H9 (cell line): ENCODE measurements around the gene KRT35. TPM values are rescaled to one million over a fixed set of nuclear protein-coding genes. Genes with fewer than 3 reads are reported as not detected.

ENCODE experiments used
- DNase-seq: peaks from one replicate; pipeline ENCODE4 v3.0.0-alpha.2; 2017
- H2AFZ ChIP-seq: one replicate; pipeline ENCODE4 v1.6.1; 2013; ENCODE audit warnings: mild to moderate bottlenecking, low read length, control low read depth, moderate library complexity
- H2AK5ac ChIP-seq: 2 replicates; pipeline ENCODE4 v1.6.1; 2013; ENCODE audit warnings: low read length, control low read depth, mixed read lengths; ENCODE audit not compliant: insufficient read length
- H2BK120ac ChIP-seq: one replicate; pipeline ENCODE4 v1.6.1; 2013; ENCODE audit warnings: low read depth, mild to moderate bottlenecking, low read length, control low read depth, inconsistent platforms; ENCODE audit not compliant: poor library complexity, severe bottlenecking
- H2BK12ac ChIP-seq: 2 replicates; pipeline ENCODE4 v1.6.1; 2013; ENCODE audit warnings: low read length, control low read depth, mixed read lengths, low read depth; ENCODE audit not compliant: insufficient read length
- H2BK15ac ChIP-seq: 2 replicates; pipeline ENCODE4 v1.6.1; 2013; ENCODE audit warnings: low read depth, low read length, control low read depth
- H2BK20ac ChIP-seq: one replicate; pipeline ENCODE4 v1.6.1; 2013; ENCODE audit warnings: low read depth, mild to moderate bottlenecking, low read length, control low read depth, inconsistent platforms; ENCODE audit not compliant: poor library complexity, severe bottlenecking
- H2BK5ac ChIP-seq: 2 replicates; pipeline ENCODE4 v1.6.1; 2013; ENCODE audit warnings: low read length, control low read depth, mixed read lengths; ENCODE audit not compliant: insufficient read length
- H3K14ac ChIP-seq: 2 replicates; pipeline ENCODE4 v1.6.1; 2013; ENCODE audit warnings: low read length, control low read depth; ENCODE audit not compliant: insufficient read depth
- H3K18ac ChIP-seq: 2 replicates; pipeline ENCODE4 v1.6.1; 2013; ENCODE audit warnings: low read depth, mild to moderate bottlenecking, mixed read lengths, low read length, control low read depth; ENCODE audit not compliant: insufficient read length
- H3K23ac ChIP-seq: 2 replicates; pipeline ENCODE4 v1.6.1; 2013; ENCODE audit warnings: low read length, control low read depth, mixed read lengths, low read depth; ENCODE audit not compliant: insufficient read length
- H3K23me2 ChIP-seq: 2 replicates; pipeline ENCODE4 v1.6.1; 2013; ENCODE audit warnings: low read depth, mild to moderate bottlenecking, mixed read lengths, low read length, control low read depth; ENCODE audit not compliant: insufficient read length, poor library complexity, severe bottlenecking
- H3K27ac ChIP-seq: 2 replicates; pipeline ENCODE4 v1.5.1; 2013; ENCODE audit warnings: low read length, control low read depth, mixed read lengths, low read depth; ENCODE audit not compliant: insufficient read length
- H3K27me3 ChIP-seq: 2 replicates; pipeline ENCODE4 v1.6.1; 2013; ENCODE audit warnings: low read length, control low read depth, inconsistent platforms; ENCODE audit not compliant: insufficient read depth
- H3K4ac ChIP-seq: 2 replicates; pipeline ENCODE4 v1.6.1; 2013; ENCODE audit warnings: low read depth, mild to moderate bottlenecking, control low read depth, inconsistent platforms, low read length, moderate library complexity
- H3K4me1 ChIP-seq: 2 replicates; pipeline ENCODE4 v1.6.1; 2013; ENCODE audit warnings: low read length, control low read depth, inconsistent platforms; ENCODE audit not compliant: insufficient read depth
- H3K4me2 ChIP-seq: 2 replicates; pipeline ENCODE4 v1.6.1; 2013; ENCODE audit warnings: low read length, control low read depth, mixed read lengths; ENCODE audit not compliant: insufficient read length, insufficient read depth
- H3K56ac ChIP-seq: 2 replicates; pipeline ENCODE4 v1.6.1; 2013; ENCODE audit warnings: low read depth, mild to moderate bottlenecking, mixed read lengths, low read length, control low read depth; ENCODE audit not compliant: insufficient read length
- H3K79me1 ChIP-seq: 2 replicates; pipeline ENCODE4 v1.6.1; 2013; ENCODE audit warnings: low read depth, mild to moderate bottlenecking, moderate library complexity, low read length, control low read depth, inconsistent platforms; ENCODE audit not compliant: insufficient read depth, poor library complexity, severe bottlenecking
- H3K79me2 ChIP-seq: 2 replicates; pipeline ENCODE4 v1.6.1; 2013; ENCODE audit warnings: low read length, control low read depth, inconsistent platforms; ENCODE audit not compliant: insufficient read depth
- H3K9ac ChIP-seq: 2 replicates; pipeline ENCODE4 v1.6.1; 2013; ENCODE audit warnings: low read length, control low read depth, mixed read lengths; ENCODE audit not compliant: insufficient read length; ENCODE audit errors: extremely low read depth
- H3K9me3 ChIP-seq: one replicate; pipeline ENCODE4 v1.6.1; 2013; ENCODE audit warnings: low read depth, low read length, inconsistent platforms; ENCODE audit not compliant: control insufficient read depth
- H3T11ph ChIP-seq: one replicate; pipeline ENCODE4 v1.6.1; 2013; ENCODE audit warnings: mild to moderate bottlenecking, low read length, control low read depth, inconsistent platforms
- H4K20me1 ChIP-seq: one replicate; pipeline ENCODE4 v1.6.1; 2013; ENCODE audit not compliant: control insufficient read depth, insufficient read length, insufficient read depth
- H4K5ac ChIP-seq: 2 replicates; pipeline ENCODE4 v1.6.1; 2013; ENCODE audit warnings: low read depth, mild to moderate bottlenecking, mixed read lengths, low read length, control low read depth; ENCODE audit not compliant: insufficient read length
- H4K8ac ChIP-seq: replicated peaks from 2 replicates; pipeline ENCODE4 v1.6.1; 2013; ENCODE audit warnings: low read length, control low read depth, mixed read lengths, low read depth; ENCODE audit not compliant: insufficient read length
- H4K91ac ChIP-seq: 2 replicates; pipeline ENCODE4 v1.6.1; 2013; ENCODE audit warnings: low read depth, mild to moderate bottlenecking, moderate library complexity, mixed read lengths, low read length, control low read depth; ENCODE audit not compliant: insufficient read length
- H3K27ac Mint-ChIP-seq, 3 experiments: 2 replicates in 2 of 3; 3 replicates in 1 of 3; pipeline ENCODE4 v1.8.0; 2020 to 2021; ENCODE audit warnings: mixed read lengths in 3 of 3, mild to moderate bottlenecking in 1 of 3, moderate library complexity in 1 of 3
- H3K27me3 Mint-ChIP-seq: 2 replicates; pipeline ENCODE4 v1.8.0; 2021; ENCODE audit warnings: low read depth, mild to moderate bottlenecking, moderate library complexity, mixed read lengths
- H3K36me3 Mint-ChIP-seq, 3 experiments: 2 replicates in 2 of 3; 3 replicates in 1 of 3; pipeline ENCODE4 v1.8.0; 2020 to 2021; ENCODE audit warnings: low read depth in 3 of 3, mixed read lengths in 3 of 3; ENCODE audit not compliant: insufficient read depth in 1 of 3
- H3K4me1 Mint-ChIP-seq, 2 experiments: 2 replicates each; pipeline ENCODE4 v1.8.0; 2020; ENCODE audit warnings: mixed read lengths in 2 of 2
- H3K4me3 Mint-ChIP-seq, 2 experiments: 2 replicates in 1 of 2; 3 replicates in 1 of 2; pipeline ENCODE4 v1.8.0; 2020 to 2021; ENCODE audit warnings: mild to moderate bottlenecking in 2 of 2, mixed read lengths in 2 of 2, moderate library complexity in 1 of 2
- H3K9me3 Mint-ChIP-seq, 2 experiments: 2 replicates in 1 of 2; 3 replicates in 1 of 2; pipeline ENCODE4 v1.8.0; 2020; ENCODE audit warnings: mild to moderate bottlenecking in 2 of 2, mixed read lengths in 2 of 2, moderate library complexity in 1 of 2
- CTCF ChIP-seq: fragments of 200-600 bp; sonication (generic); conservative IDR thresholded peaks from 3 replicates; pipeline ENCODE4 v1.8.0; 2021; ENCODE audit warnings: antibody characterized with exemption, mild to moderate bottlenecking
- WGBS: extraction: QIAGEN DNeasy Blood & Tissue Kit; methylation state at CpG from one replicate; pipeline ENCODE4 v1.1.7; 2013; ENCODE audit warnings: missing lambda C conversion rate, low lambda C conversion rate, mixed read lengths; ENCODE audit not compliant: insufficient read length; ENCODE audit errors: extremely low coverage; 5-methylcytosine and 5-hydroxymethylcytosine counted together
- total RNA-seq: library from RNA; stranded (reverse); gene quantifications from 2 replicates; pipeline ENCODE4 v1.2.1, GENCODE V29; 2021

KRT35 gene
- total RNA-seq, 1 experiment from 2014 or later, result not detected

GRCh38 chr17:41462705-41463104 lies 18.2 kb downstream of the KRT35 start:
- no peaks in the 10 kb centered on the region for H3K9me3 ChIP-seq
- no peaks in the 10 kb centered on the region for H3K4me1 Mint-ChIP-seq
- H2AFZ ChIP-seq, result no peak overlapping the region
- no peaks in the 10 kb centered on the region for H3K23me2 ChIP-seq
- H2BK15ac ChIP-seq, result no peak overlapping the region
- H3K27me3 ChIP-seq, result no peaks in the 10 kb centered on the region
- H3K36me3 Mint-ChIP-seq, result no peaks in the 10 kb centered on the region
- TF ChIP-seq CTCF, result no peak
- no peak overlapping the region for H4K5ac ChIP-seq
- H3K27ac Mint-ChIP-seq, result no peak overlapping the region
- H3K23ac ChIP-seq, result no peak overlapping the region
- H3K79me1 ChIP-seq, result no peaks in the 10 kb centered on the region
- H3K4ac ChIP-seq, result no peak overlapping the region
- no peak overlapping the region for H4K8ac ChIP-seq
- peaks cover 0 to 2% of the 10 kb centered on the region in 2 experiments; a peak in 1 of 5 replicates for H3K9me3 Mint-ChIP-seq
- no peak overlapping the region for H2BK12ac ChIP-seq
- H3T11ph ChIP-seq, result no peak overlapping the region
- no peak overlapping the region for H3K9ac ChIP-seq
- no peak overlapping the region for H2BK5ac ChIP-seq
- no peak overlapping the region for H3K4me2 ChIP-seq
- no peaks in the 10 kb centered on the region for H3K4me1 ChIP-seq
- DNase-seq, result no peak
- no peak overlapping the region for H3K14ac ChIP-seq
- H4K20me1 ChIP-seq, result no peaks in the 10 kb centered on the region
- no CpG with 5 or more reads among the region's 15 CpGs for WGBS
- no peak overlapping the region for H2BK120ac ChIP-seq
- H3K56ac ChIP-seq, result no peak overlapping the region
- no peak overlapping the region for H4K91ac ChIP-seq
- H3K27ac ChIP-seq, result no peak overlapping the region
- H3K4me3 Mint-ChIP-seq, result no peak overlapping the region
- H2AK5ac ChIP-seq, result no peak overlapping the region
- no peak overlapping the region for H2BK20ac ChIP-seq
- no peaks in the 10 kb centered on the region for H3K79me2 ChIP-seq
- no peak overlapping the region for H3K18ac ChIP-seq
- peaks cover 11% of the 10 kb centered on the region for H3K27me3 Mint-ChIP-seq
